Osteoblast (primary cell): ENCODE data around the gene PCDHA7. TPM values are rescaled to one million over a fixed set of nuclear protein-coding genes. Genes with fewer than 3 reads are reported as not detected.
"Not testable (repeated sequence)": the region's sequence is repeated elsewhere in the genome, so short reads cannot be mapped to it uniquely, and the experiment has no call there.

Source experiments
- DNase-seq: peaks from one replicate; pipeline ENCODE4 v3.0.0; 2011; ENCODE audit warnings: low spot score, mixed read lengths; ENCODE audit not compliant: insufficient read length; ENCODE audit errors: missing footprints
- H2AFZ ChIP-seq: 2 replicates; pipeline ENCODE4 v1.6.0; 2011; ENCODE audit warnings: mild to moderate bottlenecking, low read length
- H3K27ac ChIP-seq: 2 replicates; pipeline ENCODE4 v1.5.1; 2011; ENCODE audit warnings: mild to moderate bottlenecking, low read depth, low read length, moderate library complexity
- H3K27me3 ChIP-seq: 2 replicates; pipeline ENCODE4 v1.6.0; 2012; ENCODE audit warnings: mild to moderate bottlenecking, control low read depth, inconsistent platforms, low read length, moderate library complexity; ENCODE audit not compliant: insufficient read depth
- H3K36me3 ChIP-seq: 2 replicates; pipeline ENCODE4 v1.5.1; 2011; ENCODE audit warnings: mild to moderate bottlenecking, low read length, control low read depth, moderate library complexity; ENCODE audit not compliant: insufficient read depth
- H3K4me1 ChIP-seq: 2 replicates; pipeline ENCODE4 v1.5.1; 2011; ENCODE audit warnings: mild to moderate bottlenecking, low read length, control low read depth, moderate library complexity; ENCODE audit not compliant: insufficient read depth
- H3K4me2 ChIP-seq: 2 replicates; pipeline ENCODE4 v1.6.0; 2011; ENCODE audit warnings: mild to moderate bottlenecking, low read length; ENCODE audit not compliant: insufficient read depth
- H3K4me3 ChIP-seq: fragments of 200-600 bp; sonication (generic); 3 replicates; pipeline ENCODE4 v1.5.1; 2012; ENCODE audit warnings: mild to moderate bottlenecking, low read length, inconsistent platforms; ENCODE audit not compliant: insufficient read depth
- H3K79me2 ChIP-seq: 2 replicates; pipeline ENCODE4 v1.6.0; 2012; ENCODE audit warnings: mild to moderate bottlenecking, low read length, control low read depth, inconsistent platforms; ENCODE audit not compliant: insufficient read depth
- H3K9me3 ChIP-seq: 2 replicates; pipeline ENCODE4 v1.5.1; 2011; ENCODE audit warnings: low read depth, low read length, control low read depth
- H4K20me1 ChIP-seq: 2 replicates; pipeline ENCODE4 v1.6.0; 2012; ENCODE audit warnings: mild to moderate bottlenecking, low read length, control low read depth; ENCODE audit not compliant: insufficient read depth
- CTCF ChIP-seq: IDR thresholded peaks from 2 replicates; pipeline ENCODE4 v1.5.1; 2011; ENCODE audit warnings: mild to moderate bottlenecking, low read depth, low read length, moderate library complexity; ENCODE audit errors: extremely low read depth
- total RNA-seq: library from RNA; depleted of rRNA; stranded (reverse); fragments of >200 nt; gene quantifications from 2 replicates; pipeline ENCODE4 v1.2.3, GENCODE V29; 2012

The PCDHA7 gene
- total RNA-seq, 1 donor: 0.72 TPM

- no peak overlapping the region for H2AFZ ChIP-seq
- H3K79me2 ChIP-seq: no peaks in the 10 kb centered on the region
- H3K9me3 ChIP-seq: no peaks in the 10 kb centered on the region
- no peak overlapping the region for H3K4me2 ChIP-seq
- no peaks in the 10 kb centered on the region for H3K4me1 ChIP-seq
- H3K27ac ChIP-seq: no peak overlapping the region
- no peak for DNase-seq
- no peaks in the 10 kb centered on the region for H3K36me3 ChIP-seq
- no peaks in the 10 kb centered on the region for H3K27me3 ChIP-seq
- H3K4me3 ChIP-seq: no peak overlapping the region
- TF ChIP-seq CTCF: no peak
- H4K20me1 ChIP-seq: no peaks in the 10 kb centered on the region
Measured at GRCh38 chr5:140870221-140871201, 36.4 kb downstream of the PCDHA7 start.

GRCh38 chr5:140875085-140876065 lies 41.3 kb downstream of the PCDHA7 start, which contains the start of gene PCDHA12:
Gene PCDHA12, plus strand, starts transcription at chr5:140875308. Its CDS starts 165 bp downstream, at chr5:140875473.
- TF ChIP-seq CTCF: no peak
- no peaks in the 10 kb centered on the region for H3K79me2 ChIP-seq

GRCh38 chr5:140876541-140877261 lies 42.6 kb downstream of the PCDHA7 start:
- not testable (repeated sequence) for H3K9me3 ChIP-seq, H3K27ac ChIP-seq, H3K79me2 ChIP-seq, H2AFZ ChIP-seq, H3K4me1 ChIP-seq, H3K36me3 ChIP-seq, H4K20me1 ChIP-seq, H3K27me3 ChIP-seq, H3K4me2 ChIP-seq, DNase-seq, H3K4me3 ChIP-seq

More at GRCh38 chr5:140875085-140876065, 41.3 kb downstream of the PCDHA7 start, which contains the start of gene PCDHA12:
- Histone ChIP-seq H3K36me3 (no peaks in the 10 kb centered on the region), H3K9me3 (peaks cover 2% of the 10 kb centered on the region), H2AFZ (no peak within 1 kb of the TSS), H3K27me3 (no peaks in the 10 kb centered on the region), H3K4me2 (no peak within 1 kb of the TSS), H3K4me1 (no peaks in the 10 kb centered on the region), H3K4me3 (no peak within 1 kb of the TSS), H4K20me1 (no peaks in the 10 kb centered on the region), H3K27ac (no peak within 1 kb of the TSS)
- no peak for DNase-seq

- Histone ChIP-seq H3K4me3 (no peak overlapping the region), H3K9me3 (peaks cover 2% of the 10 kb centered on the region), H3K36me3 (no peaks in the 10 kb centered on the region), H3K79me2 (no peaks in the 10 kb centered on the region), H3K27ac (no peak overlapping the region), H3K4me2 (no peak overlapping the region), H3K27me3 (no peaks in the 10 kb centered on the region), H2AFZ (no peak overlapping the region), H3K4me1 (no peaks in the 10 kb centered on the region), H4K20me1 (no peaks in the 10 kb centered on the region)
- DNase-seq: no peak
- TF ChIP-seq CTCF: no peak
Measured at GRCh38 chr5:140877262-140877581, 43.2 kb downstream of the PCDHA7 start.
